HepG2 (cell line): ENCODE data around the gene AHSG. TPM values are rescaled to one million over a fixed set of nuclear protein-coding genes. Genes with fewer than 3 reads are reported as not detected.
A peak's percentile ranks its signal among the peaks of the same experiment; 100 is the strongest.

Experiments used
- ATAC-seq: fragments of 200-7000 bp; cut with Tn5 transposase; 3 replicates; pipeline ENCODE4 v1.9.1; 2020; ENCODE audit warnings: mild to moderate bottlenecking, moderate library complexity
- BruUV-seq: library from RNA; stranded (reverse); fragments of 400-500 nt; replicated peaks from 2 replicates; lab custom pipeline; 2021; lab: Mats Ljungman, UMichigan
- CTCF ChIA-PET: fragments of 300-600 bp; formaldehyde crosslinking; extraction: SDS; loops from one replicate; lab custom pipeline; 2021; ENCODE audit warnings: low total read pairs, inconsistent platforms, low intra/inter-chr PET ratio; lab: Yijun Ruan, JAX
- POLR2A ChIA-PET: fragments of 350-600 bp; sonication (Branson Sonifier 250); formaldehyde crosslinking; loops from one replicate; lab custom pipeline; 2020; ENCODE audit warnings: antibody characterized with exemption, inconsistent platforms; lab: Yijun Ruan, JAX
- DNase-seq: peaks from one replicate; pipeline ENCODE4 v3.0.0-alpha.2; 2015; ENCODE audit warnings: low spot score
- FAIRE-seq: peaks from 3 replicates; lab custom pipeline; 2011; peaks lifted over from hg19 to GRCh38; lab: Jason Lieb, UNC
- H2AFZ ChIP-seq: one replicate; pipeline ENCODE4 v1.6.1; 2011; ENCODE audit warnings: low read length, inconsistent platforms
- H3K27ac ChIP-seq: fragments of 300-600 bp; 3 replicates; pipeline ENCODE4 v1.8.0; 2011; ENCODE audit warnings: mixed run types, mild to moderate bottlenecking, mixed read lengths, low read length, inconsistent platforms; ENCODE audit not compliant: insufficient read depth; ENCODE audit errors: extremely low read length
- H3K27me3 ChIP-seq, 2 experiments: fragments of 200-600 bp in 1 of 2; 2 replicates in 1 of 2; 3 replicates in 1 of 2; pipeline versions ENCODE4 v1.6.0 to v1.8.0; 2011; ENCODE audit warnings: low read length in 2 of 2, mild to moderate bottlenecking in 2 of 2, moderate library complexity in 2 of 2, inconsistent platforms in 1 of 2; ENCODE audit not compliant: insufficient read depth in 2 of 2, control insufficient read depth in 1 of 2
- H3K36me3 ChIP-seq, 2 experiments: fragments of 200-600 bp in 1 of 2; replicated peaks in 1 of 2; 2 replicates in 1 of 2; 3 replicates in 1 of 2; pipeline versions ENCODE4 v1.5.1 to v1.8.0; 2011; ENCODE audit warnings: low read length in 2 of 2, inconsistent platforms in 1 of 2; ENCODE audit not compliant: insufficient read depth in 2 of 2, control insufficient read depth in 1 of 2
- H3K4me1 ChIP-seq: 2 replicates; pipeline ENCODE4 v1.5.1; 2012; ENCODE audit warnings: low read length, inconsistent platforms; ENCODE audit not compliant: insufficient read depth
- H3K4me2 ChIP-seq: 2 replicates; pipeline ENCODE4 v1.6.0; 2011; ENCODE audit warnings: low read depth, low read length, inconsistent platforms
- H3K4me3 ChIP-seq, 3 experiments: fragments of 200-600 bp in 1 of 3; sonication (generic), shearing (Covaris generic) in 1 of 3; replicated peaks in 1 of 3; 2 replicates each; pipeline ENCODE4 v1.5.1; 2011 to 2016; ENCODE audit warnings: low read length in 3 of 3, inconsistent platforms in 2 of 3, low read depth in 2 of 3, mild to moderate bottlenecking in 2 of 3, control low read depth in 1 of 3, mixed read lengths in 1 of 3; ENCODE audit not compliant: insufficient read depth in 1 of 3
- H3K79me2 ChIP-seq: one replicate; pipeline ENCODE4 v1.6.1; 2011; ENCODE audit warnings: low read length, inconsistent platforms; ENCODE audit not compliant: insufficient read depth
- H3K9ac ChIP-seq: 2 replicates; pipeline ENCODE4 v1.6.0; 2011; ENCODE audit warnings: mild to moderate bottlenecking, low read depth, low read length, inconsistent platforms; ENCODE audit not compliant: insufficient read depth
- H3K9me3 ChIP-seq: 2 replicates; pipeline ENCODE4 v1.5.1; 2012; ENCODE audit warnings: mild to moderate bottlenecking, low read length
- H4K20me1 ChIP-seq: 2 replicates; pipeline ENCODE4 v1.6.0; 2011; ENCODE audit warnings: inconsistent platforms, mild to moderate bottlenecking, low read length, moderate library complexity; ENCODE audit not compliant: insufficient read depth
- GPBP1L1 ChIP-seq: sonication (generic); formaldehyde crosslinking; IDR thresholded peaks from 2 replicates; pipeline ENCODE4 v1.5.0; 2020; ENCODE audit warnings: mild to moderate bottlenecking, missing genetic modification reagents
- MLXIP ChIP-seq: sonication (generic); formaldehyde crosslinking; IDR thresholded peaks from 2 replicates; pipeline ENCODE4 v1.9.0; 2021; ENCODE audit warnings: missing genetic modification reagents, borderline replicate concordance
- RARG ChIP-seq: sonication (generic); formaldehyde crosslinking; IDR thresholded peaks from 2 replicates; pipeline ENCODE4 v1.4.0; 2020; ENCODE audit warnings: low read depth, mild to moderate bottlenecking, missing genetic modification reagents
- SNAPC4 ChIP-seq: sonication (generic); formaldehyde crosslinking; IDR thresholded peaks from 2 replicates; pipeline ENCODE4 v1.4.0; 2020; ENCODE audit warnings: mild to moderate bottlenecking, missing genetic modification reagents
- STAG1 ChIP-seq: sonication (generic); formaldehyde crosslinking; IDR thresholded peaks from 2 replicates; pipeline ENCODE4 v1.4.0; 2020; ENCODE audit warnings: missing genetic modification reagents
- ZKSCAN5 ChIP-seq: sonication (generic); formaldehyde crosslinking; IDR thresholded peaks from 2 replicates; pipeline ENCODE4 v1.5.1; 2020; ENCODE audit warnings: mild to moderate bottlenecking, missing genetic modification reagents
- ZMYM4 ChIP-seq: sonication (generic); formaldehyde crosslinking; IDR thresholded peaks from 2 replicates; pipeline ENCODE4 v1.8.1; 2023; ENCODE audit warnings: mild to moderate bottlenecking, missing genetic modification reagents
- ZNF225 ChIP-seq: sonication (generic); formaldehyde crosslinking; IDR thresholded peaks from 2 replicates; pipeline ENCODE4 v1.4.0; 2020; ENCODE audit warnings: mild to moderate bottlenecking, missing genetic modification reagents
- ZNF704 ChIP-seq: sonication (generic); formaldehyde crosslinking; IDR thresholded peaks from 2 replicates; pipeline ENCODE4 v1.8.1; 2023; ENCODE audit warnings: mild to moderate bottlenecking, inconsistent platforms, moderate library complexity, missing genetic modification reagents, borderline replicate concordance
- ZNF746 ChIP-seq: sonication (generic); formaldehyde crosslinking; IDR thresholded peaks from 2 replicates; pipeline ENCODE4 v1.8.0; 2022; ENCODE audit warnings: mild to moderate bottlenecking, missing genetic modification reagents
- ZNF780A ChIP-seq: sonication (generic); formaldehyde crosslinking; IDR thresholded peaks from 2 replicates; pipeline ENCODE4 v1.8.0; 2022; ENCODE audit warnings: mild to moderate bottlenecking, missing genetic modification reagents, moderate library complexity
- WGBS: methylation state at CpG from one replicate; pipeline ENCODE4 v1.1.6; 2017; ENCODE audit warnings: low lambda C conversion rate; 5-methylcytosine and 5-hydroxymethylcytosine counted together
- in situ Hi-C: cut with HindIII; loops from 2 replicates; pipeline ENCODE4 v1.10.0; 2017; ENCODE audit warnings: low pct_unique_long_range_greater_than_20kb; ENCODE audit not compliant: extremely low pct_ligation_motif_present
- intact Hi-C: fragments of 100-400 bp; cut with micrococcal nuclease; formaldehyde crosslinking; loops from one replicate; pipeline ENCODE4 v1.10.0; 2022; ENCODE audit not compliant: unreplicated experiment
- polyA plus RNA-seq, 8 experiments: library from polyadenylated mRNA; depleted of rRNA in 3 of 8; stranded (reverse) in 7 of 8; unstranded in 1 of 8; fragments of >200 nt; fragmentation: Illumina TruSeq in 4 of 8; extraction: Trizol in 4 of 8; gene quantifications; 2 replicates each; pipeline versions ENCODE4 v1.2.1 to v1.2.3, GENCODE V29; 2011 to 2016; ENCODE audit warnings: low read depth in 4 of 8, missing spikeins in 1 of 8, mixed read lengths in 1 of 8; ENCODE audit not compliant: insufficient read depth in 1 of 8
- total RNA-seq, 5 experiments: library from RNA; depleted of rRNA; stranded (reverse); fragments of >200 nt; fragmentation: Illumina TruSeq; extraction: Trizol; gene quantifications; 2 replicates each; pipeline ENCODE4 v1.2.3, GENCODE V29; 2016; ENCODE audit warnings: low read depth in 1 of 5

Gene AHSG
- total and polyA plus RNA-seq, 2 of the 13 experiments (the other 11 are each of a cell fraction or from before 2014, with no cell fraction given) = 2,043 to 19,152 TPM

- 87% methylated on average over 16 of the region's 17 CpGs for WGBS
- no peak overlapping the region for H2AFZ ChIP-seq
- peaks cover 25% of the 10 kb centered on the region for H3K4me1 ChIP-seq
- in situ Hi-C loops = no loop called here
- DNase-seq = no peak
- intact Hi-C loops = no loop called here
- H3K27me3 ChIP-seq = no peaks in the 10 kb centered on the region
- H3K36me3 ChIP-seq = peaks cover 12 to 37% of the 10 kb centered on the region in 2 experiments
- H3K9ac ChIP-seq = no peak overlapping the region
- no peak overlapping the region for H3K4me2 ChIP-seq
- BruUV-seq = TSS peak; percentile 52
- peak; percentile 13 for ATAC-seq
- CTCF ChIA-PET = no interaction called here
- H3K79me2 ChIP-seq = no peaks in the 10 kb centered on the region
- no peaks in the 10 kb centered on the region for H3K9me3 ChIP-seq
- H4K20me1 ChIP-seq = peaks cover 61% of the 10 kb centered on the region
- FAIRE-seq = no peak
- H3K4me3 ChIP-seq = no peak overlapping the region
- POLR2A ChIA-PET = interaction anchor here (0.8 to 27.1 kb wide), 11 partner anchors 8 to 207 kb away, joined by 3 to 854 read pairs (median 4); partner anchors contain the start of genes AHSG and DNAJB11
- peak overlapping the region; percentile 41 for H3K27ac ChIP-seq
- TF ChIP-seq ZKSCAN5 (CRISPR knock-in tag) (no peak), MLXIP (CRISPR knock-in tag) (no peak), STAG1 (CRISPR knock-in tag) (peak; percentile 10; the same call in 1 of the 2 replicates), ZNF225 (CRISPR knock-in tag) (no peak), ZNF746 (CRISPR knock-in tag) (0 out of 2 replicates have a peak, but pooled peaks have one; percentile 48), GPBP1L1 (CRISPR knock-in tag) (no peak), SNAPC4 (peak; percentile 63), RARG (no peak), ZNF704 (CRISPR knock-in tag) (0 out of 2 replicates have a peak, but pooled peaks have one; percentile 25), ZNF780A (CRISPR knock-in tag) (no peak), ZMYM4 (CRISPR knock-in tag) (peak; percentile 57; the same call in 1 of the 2 replicates)
These were observed 7.6 kb downstream of the AHSG start for GRCh38 chr3:186620213-186621092.
